H1 (cell line): Measurements from ENCODE around the gene DBP.
A peak's percentile ranks its signal among the peaks of the same experiment; 100 is the strongest.

Experiments used
- EP300 ChIP-seq, 2 experiments: IDR thresholded peaks; 1 replicate in 1 of 2; 2 replicates in 1 of 2; pipeline ENCODE4 v1.6.1; 2011 to 2012; ENCODE audit warnings: low read depth in 2 of 2, low read length in 2 of 2, mild to moderate bottlenecking in 2 of 2, borderline replicate concordance in 1 of 2, inconsistent platforms in 1 of 2, moderate library complexity in 1 of 2
- GABPA ChIP-seq: IDR thresholded peaks from 2 replicates; pipeline ENCODE4 v1.6.1; 2011; ENCODE audit warnings: mild to moderate bottlenecking, low read length, moderate library complexity, borderline replicate concordance; ENCODE audit not compliant: insufficient read depth
- KDM1A ChIP-seq: fragments of 200-600, 300-600 bp; sonication (generic); IDR thresholded peaks from 2 replicates; pipeline ENCODE4 v1.7.1; 2016; ENCODE audit warnings: mild to moderate bottlenecking, low read length, borderline replicate concordance
- MAFK ChIP-seq: IDR thresholded peaks from 2 replicates; pipeline ENCODE4 v1.6.1; 2012; ENCODE audit warnings: low read depth, mild to moderate bottlenecking, improper control_type of control experiment, low read length
- POLR2A ChIP-seq, 2 experiments: IDR thresholded peaks; 1 replicate in 1 of 2; 2 replicates in 1 of 2; pipeline ENCODE4 v1.6.1; 2011; ENCODE audit warnings: low read depth in 2 of 2, low read length in 2 of 2, mild to moderate bottlenecking in 2 of 2; ENCODE audit errors: control extremely low read depth in 1 of 2
- POLR2AphosphoS5 ChIP-seq: IDR thresholded peaks from 2 replicates; pipeline ENCODE4 v1.6.1; 2011; ENCODE audit warnings: low read depth, low read length
- RFX5 ChIP-seq: IDR thresholded peaks from 2 replicates; pipeline ENCODE4 v1.6.1; 2011; ENCODE audit warnings: low read depth, low read length, improper control_type of control experiment, borderline replicate concordance
- SIN3A ChIP-seq, 2 experiments: IDR thresholded peaks in 1 of 2; conservative IDR thresholded peaks in 1 of 2; 2 replicates each; pipeline ENCODE4 v1.6.1; 2011 to 2012; ENCODE audit warnings: low read length in 2 of 2, improper control_type of control experiment in 1 of 2, low read depth in 1 of 2, mild to moderate bottlenecking in 1 of 2
- SP4 ChIP-seq: IDR thresholded peaks from 2 replicates; pipeline ENCODE4 v1.6.1; 2012; ENCODE audit warnings: low read length, inconsistent platforms
- TAF1 ChIP-seq: IDR thresholded peaks from 2 replicates; pipeline ENCODE4 v1.6.1; 2011; ENCODE audit warnings: mild to moderate bottlenecking, low read depth, low read length
- TEAD4 ChIP-seq: IDR thresholded peaks from 2 replicates; pipeline ENCODE4 v1.6.1; 2012; ENCODE audit warnings: low read depth, low read length, inconsistent platforms, mixed read lengths
- ZNF274 ChIP-seq: IDR thresholded peaks from 2 replicates; pipeline ENCODE4 v1.7.0; 2012; ENCODE audit warnings: low read length, borderline replicate concordance; ENCODE audit errors: extremely low read depth
- TF ChIP-seq, protein P1 (sequence below), 3 experiments: IDR thresholded peaks; 1 replicate in 2 of 3; 2 replicates in 1 of 3; pipeline versions ENCODE4 v1.5.1 to v1.6.1; 2011; ENCODE audit warnings: low read length in 3 of 3, mild to moderate bottlenecking in 3 of 3, inconsistent platforms in 2 of 3, low read depth in 1 of 3, moderate library complexity in 1 of 3; ENCODE audit not compliant: insufficient read depth in 1 of 3; ENCODE audit errors: control extremely low read depth in 1 of 3
- TF ChIP-seq, protein P2 (sequence below): IDR thresholded peaks from 2 replicates; pipeline ENCODE4 v1.6.1; 2011; ENCODE audit warnings: low read depth, mild to moderate bottlenecking, low read length; ENCODE audit not compliant: insufficient read depth

DNA sequence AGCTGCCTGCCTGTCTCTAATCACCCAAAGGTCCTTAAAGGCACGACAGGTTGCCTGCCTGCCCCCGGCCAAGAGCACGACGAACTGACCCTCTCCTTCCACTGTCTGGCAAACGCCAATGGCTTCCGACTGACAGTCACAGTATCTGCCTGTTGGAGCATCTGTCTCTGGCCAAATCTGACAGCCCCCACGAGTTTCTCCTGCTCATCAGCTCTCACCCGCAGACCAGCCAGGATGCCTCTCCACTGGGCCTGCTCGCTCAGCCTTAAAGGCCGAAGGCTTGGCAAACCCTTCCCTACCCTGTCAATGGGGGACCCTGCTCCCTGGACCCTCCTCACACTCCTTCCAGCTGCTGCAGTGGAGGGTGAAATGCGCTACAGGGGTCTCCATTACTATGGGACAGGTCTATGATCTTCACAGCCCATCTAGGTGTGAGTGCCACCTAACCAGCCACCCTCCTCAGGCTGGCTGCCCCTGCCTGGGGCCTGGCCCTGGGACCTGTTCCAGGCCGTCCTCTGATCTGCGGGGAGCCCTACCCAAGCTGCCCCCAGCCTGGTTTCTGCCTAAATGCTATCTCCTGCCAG lies 23.2 kb downstream of the DBP start:
- TF ChIP-seq, protein P1, sequence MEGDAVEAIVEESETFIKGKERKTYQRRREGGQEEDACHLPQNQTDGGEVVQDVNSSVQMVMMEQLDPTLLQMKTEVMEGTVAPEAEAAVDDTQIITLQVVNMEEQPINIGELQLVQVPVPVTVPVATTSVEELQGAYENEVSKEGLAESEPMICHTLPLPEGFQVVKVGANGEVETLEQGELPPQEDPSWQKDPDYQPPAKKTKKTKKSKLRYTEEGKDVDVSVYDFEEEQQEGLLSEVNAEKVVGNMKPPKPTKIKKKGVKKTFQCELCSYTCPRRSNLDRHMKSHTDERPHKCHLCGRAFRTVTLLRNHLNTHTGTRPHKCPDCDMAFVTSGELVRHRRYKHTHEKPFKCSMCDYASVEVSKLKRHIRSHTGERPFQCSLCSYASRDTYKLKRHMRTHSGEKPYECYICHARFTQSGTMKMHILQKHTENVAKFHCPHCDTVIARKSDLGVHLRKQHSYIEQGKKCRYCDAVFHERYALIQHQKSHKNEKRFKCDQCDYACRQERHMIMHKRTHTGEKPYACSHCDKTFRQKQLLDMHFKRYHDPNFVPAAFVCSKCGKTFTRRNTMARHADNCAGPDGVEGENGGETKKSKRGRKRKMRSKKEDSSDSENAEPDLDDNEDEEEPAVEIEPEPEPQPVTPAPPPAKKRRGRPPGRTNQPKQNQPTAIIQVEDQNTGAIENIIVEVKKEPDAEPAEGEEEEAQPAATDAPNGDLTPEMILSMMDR (IDR thresholded peaks at IDR 0.05; ENCODE audit: control extremely low read depth in 1 of 3, insufficient read depth in 1 of 3, low read depth in 1 of 3, low read length in 3 of 3) = no peak
- TF ChIP-seq POLR2A (IDR thresholded peaks at IDR 0.05; ENCODE audit: control extremely low read depth in 1 of 2, low read depth in 2 of 2, low read length in 2 of 2) (peak in 1 of 2 experiments; percentile 58; a peak in 1 of 3 replicates), ZNF274 (no peak), EP300 (IDR thresholded peaks at IDR 0.05; ENCODE audit: borderline replicate concordance in 1 of 2, low read depth in 2 of 2, low read length in 2 of 2) (no peak), SP4 (no peak), GABPA (no peak), SIN3A (conservative IDR thresholded peaks at IDR 0.05 in 1 of 2, IDR thresholded peaks at IDR 0.05 in 1 of 2; ENCODE audit: low read depth in 1 of 2, low read length in 2 of 2) (no peak), RFX5 (no peak), MAFK (no peak), TEAD4 (no peak), POLR2AphosphoS5 (no peak; the same call in none of the 2 replicates), KDM1A (no peak), TAF1 (no peak)
- TF ChIP-seq, protein P2, sequence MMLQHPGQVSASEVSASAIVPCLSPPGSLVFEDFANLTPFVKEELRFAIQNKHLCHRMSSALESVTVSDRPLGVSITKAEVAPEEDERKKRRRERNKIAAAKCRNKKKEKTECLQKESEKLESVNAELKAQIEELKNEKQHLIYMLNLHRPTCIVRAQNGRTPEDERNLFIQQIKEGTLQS = no peak
